Endothelial cell (in vitro differentiated cells): ENCODE data around the gene SPDYE16. TPM values are rescaled to one million over a fixed set of nuclear protein-coding genes. Genes with fewer than 3 reads are reported as not detected.
"Not testable (repeated sequence)": the region's sequence is repeated elsewhere in the genome, so short reads cannot be mapped to it uniquely, and the experiment has no call there.

Experiments used
- DNase-seq: peaks from one replicate; pipeline ENCODE4 v3.0.0; 2021; ENCODE audit warnings: low spot score
- H3K27ac Mint-ChIP-seq: one replicate; pipeline ENCODE4 v1.8.0; 2021; ENCODE audit warnings: mixed read lengths, inconsistent platforms; ENCODE audit not compliant: unreplicated experiment
- H3K27me3 Mint-ChIP-seq: one replicate; pipeline ENCODE4 v1.8.0; 2021; ENCODE audit warnings: mild to moderate bottlenecking, moderate library complexity, mixed read lengths, inconsistent platforms; ENCODE audit not compliant: unreplicated experiment
- H3K36me3 Mint-ChIP-seq: one replicate; pipeline ENCODE4 v1.8.0; 2021; ENCODE audit warnings: mild to moderate bottlenecking, low read depth, mixed read lengths, inconsistent platforms; ENCODE audit not compliant: unreplicated experiment
- H3K4me1 Mint-ChIP-seq: one replicate; pipeline ENCODE4 v1.8.0; 2021; ENCODE audit warnings: mild to moderate bottlenecking, mixed read lengths, inconsistent platforms; ENCODE audit not compliant: unreplicated experiment
- H3K4me3 Mint-ChIP-seq: one replicate; pipeline ENCODE4 v1.8.0; 2021; ENCODE audit warnings: mild to moderate bottlenecking, mixed read lengths, inconsistent platforms; ENCODE audit not compliant: unreplicated experiment
- H3K9me3 Mint-ChIP-seq: one replicate; pipeline ENCODE4 v1.8.0; 2021; ENCODE audit warnings: mixed read lengths, inconsistent platforms; ENCODE audit not compliant: unreplicated experiment
- long read RNA-seq: library from polyadenylated mRNA; unstranded; transcript quantifications from one replicate; pipeline ENCODE4 v2.0.0, GENCODE V29; 2020; ENCODE audit not compliant: unreplicated experiment
- total RNA-seq: library from RNA; stranded (reverse); fragmentation: NEBNext Ultra II Directional; extraction: Animal tissue kit (Norgen Biotek cat#: 25700); gene quantifications from one replicate; pipeline ENCODE4 v1.2.1, GENCODE V29; 2021; ENCODE audit not compliant: unreplicated experiment

The SPDYE16 gene
- total RNA-seq, result not detected
- long read RNA-seq, result 0 reads

DNA sequence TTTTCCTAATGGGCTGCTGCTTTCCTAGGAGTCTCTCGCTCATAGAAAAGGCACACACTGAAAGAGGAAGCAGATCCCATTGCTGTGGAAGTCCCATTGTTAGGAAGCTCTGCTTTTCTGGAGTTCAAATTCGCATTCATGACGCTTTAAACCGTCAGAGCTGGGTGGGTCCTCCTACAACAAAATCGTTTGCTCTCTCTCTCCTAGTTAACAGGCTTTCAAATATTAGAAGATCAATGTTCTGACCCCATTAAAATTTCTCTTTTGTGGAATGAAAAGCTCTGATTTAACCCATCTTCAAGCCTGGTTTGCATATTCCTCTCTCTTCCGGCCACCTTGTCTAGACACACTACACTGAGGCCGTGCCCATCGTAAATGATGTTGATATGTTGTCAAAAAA is at the start of gene SPDYE16:
Gene SPDYE16, minus strand, starts transcription at position 101 of the 400 bp plus-strand sequence. CDS start 1,838 bp downstream, outside the sequence.
- not testable (repeated sequence) for H3K9me3 Mint-ChIP-seq, H3K27me3 Mint-ChIP-seq, DNase-seq, H3K4me3 Mint-ChIP-seq, H3K36me3 Mint-ChIP-seq, H3K4me1 Mint-ChIP-seq, H3K27ac Mint-ChIP-seq

DNA sequence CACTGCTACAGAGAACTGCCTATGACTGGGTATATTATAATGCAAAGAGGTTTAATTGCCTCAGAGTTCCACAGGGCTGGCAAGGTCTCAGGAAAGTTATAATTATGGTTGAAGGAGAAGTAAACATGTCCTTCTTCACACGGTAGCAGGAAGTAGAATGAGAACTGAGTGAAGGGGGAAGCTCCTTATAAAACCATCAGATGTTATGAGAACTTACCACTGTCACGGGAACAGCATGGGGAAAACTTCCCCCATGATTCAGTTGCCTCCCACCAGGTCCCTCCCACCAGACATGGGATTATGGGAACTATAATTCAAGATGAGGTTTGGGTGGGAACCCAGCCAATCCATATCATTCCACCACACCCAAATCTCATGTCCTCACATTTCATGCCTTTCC is 49.6 kb upstream of the SPDYE16 start:
- not testable (repeated sequence) for H3K4me3 Mint-ChIP-seq, H3K27me3 Mint-ChIP-seq, H3K9me3 Mint-ChIP-seq, DNase-seq, H3K36me3 Mint-ChIP-seq, H3K27ac Mint-ChIP-seq
- H3K4me1 Mint-ChIP-seq, result peaks cover 38% of the 10 kb centered on the region

DNA sequence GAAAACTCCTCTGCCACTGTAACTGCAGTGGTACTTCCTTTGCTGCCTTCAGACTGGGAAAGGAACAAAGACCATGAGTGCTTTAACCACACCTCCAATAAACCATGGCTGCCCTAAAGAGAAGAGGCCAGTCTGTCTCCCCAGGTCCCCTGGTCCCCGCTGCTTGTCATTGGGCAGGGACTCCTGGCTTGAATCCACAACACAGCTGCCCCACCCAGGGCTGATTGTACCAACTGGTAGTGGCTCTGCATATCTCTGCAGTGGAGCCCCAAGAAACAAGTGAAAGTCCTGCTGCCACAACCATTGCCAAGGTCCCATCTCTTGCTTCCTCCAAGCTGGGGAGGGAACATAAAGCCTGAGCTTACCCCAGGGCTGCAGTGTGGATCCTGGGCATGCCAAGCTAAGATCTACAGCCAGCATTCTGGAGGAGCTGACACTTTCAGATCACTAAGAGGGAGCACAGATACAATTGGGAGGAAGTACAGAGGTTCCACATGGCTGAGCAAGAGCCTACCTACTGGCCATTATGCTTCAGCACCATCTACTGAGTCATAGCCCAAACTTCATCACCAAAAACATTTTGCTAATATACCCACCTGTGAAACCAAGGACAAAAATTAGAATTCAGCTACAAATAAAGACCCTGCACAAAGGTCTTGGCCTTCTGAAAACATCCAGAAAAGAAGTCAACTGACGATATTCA is 48.7 kb upstream of the SPDYE16 start:
- not testable (repeated sequence) for H3K27me3 Mint-ChIP-seq, H3K36me3 Mint-ChIP-seq, DNase-seq, H3K27ac Mint-ChIP-seq, H3K4me3 Mint-ChIP-seq, H3K9me3 Mint-ChIP-seq
- H3K4me1 Mint-ChIP-seq, result peaks cover 40% of the 10 kb centered on the region

DNA sequence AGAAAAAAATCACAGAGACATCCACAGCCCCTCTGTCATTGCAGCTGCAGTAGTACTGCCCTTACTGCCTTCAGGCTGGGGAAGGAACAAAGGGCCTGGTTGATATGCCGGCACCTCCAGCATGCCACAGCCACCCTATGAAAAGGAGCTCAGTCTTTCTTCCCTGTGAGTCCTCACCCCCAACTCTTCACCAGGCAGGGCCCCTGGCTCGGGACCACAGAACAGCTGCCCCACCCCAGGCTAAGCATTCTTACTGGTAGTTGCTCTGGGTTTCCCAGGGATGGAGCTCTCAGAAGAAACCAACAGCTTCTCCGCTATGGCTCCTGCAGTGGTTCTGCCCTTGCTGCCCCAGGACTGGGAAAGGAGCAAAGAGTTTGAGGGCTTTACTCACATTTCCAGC is 47.9 kb upstream of the SPDYE16 start:
- not testable (repeated sequence) for DNase-seq, H3K27me3 Mint-ChIP-seq, H3K9me3 Mint-ChIP-seq, H3K4me3 Mint-ChIP-seq, H3K36me3 Mint-ChIP-seq, H3K27ac Mint-ChIP-seq
- peaks cover 44% of the 10 kb centered on the region for H3K4me1 Mint-ChIP-seq

- H3K4me1 Mint-ChIP-seq, result peaks cover 44% of the 10 kb centered on the region
- not testable (repeated sequence) for H3K4me3 Mint-ChIP-seq, H3K9me3 Mint-ChIP-seq, DNase-seq, H3K36me3 Mint-ChIP-seq, H3K27me3 Mint-ChIP-seq
- peak overlapping the region; percentile 80 for H3K27ac Mint-ChIP-seq
Observed at GRCh38 chr7:76588586-76588985, 45.5 kb upstream of the SPDYE16 start.

DNA sequence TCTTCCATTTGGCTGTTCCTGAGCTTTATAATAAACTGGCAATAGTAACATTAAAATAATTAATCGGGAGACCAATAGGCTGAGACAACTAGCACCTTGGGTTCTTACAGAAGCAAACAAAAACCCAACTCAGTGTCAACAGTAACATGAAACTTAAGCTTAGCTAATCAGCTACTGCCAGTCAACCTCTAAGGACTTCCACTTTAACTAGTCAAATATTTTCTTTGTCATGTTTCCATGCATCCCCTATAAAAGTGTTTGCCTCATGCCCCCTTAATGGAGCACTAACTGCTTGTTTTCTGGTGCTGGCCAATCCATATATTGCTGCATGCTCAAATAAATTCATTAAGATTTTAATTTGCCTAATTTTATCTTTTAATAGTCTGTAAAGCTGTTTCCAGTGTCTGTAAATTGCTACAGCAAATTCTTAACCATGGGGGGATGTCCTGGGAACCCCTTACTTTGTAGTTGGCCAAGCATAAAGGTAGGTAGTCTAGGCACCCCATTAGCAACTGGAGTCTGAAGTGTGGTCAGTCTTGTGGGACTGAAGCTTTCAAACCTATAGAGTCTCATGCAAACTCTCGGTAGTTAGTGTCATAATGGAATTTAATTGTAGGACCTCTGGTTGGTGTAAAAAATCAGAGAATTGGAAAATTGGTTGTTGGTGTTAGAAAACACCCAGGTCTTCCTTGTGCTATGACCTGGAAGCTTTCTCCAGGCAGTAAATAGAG is 43.7 kb upstream of the SPDYE16 start:
- H3K4me1 Mint-ChIP-seq, result peaks cover 42% of the 10 kb centered on the region
- not testable (repeated sequence) for H3K27me3 Mint-ChIP-seq, DNase-seq, H3K4me3 Mint-ChIP-seq, H3K36me3 Mint-ChIP-seq, H3K27ac Mint-ChIP-seq, H3K9me3 Mint-ChIP-seq

GRCh38 chr7:76583636-76584281 is 40.7 kb upstream of the SPDYE16 start:
- not testable (repeated sequence) for H3K36me3 Mint-ChIP-seq, H3K27me3 Mint-ChIP-seq, H3K4me3 Mint-ChIP-seq, H3K9me3 Mint-ChIP-seq, DNase-seq
- Mint-ChIP-seq H3K4me1 (peaks cover 41% of the 10 kb centered on the region), H3K27ac (peak overlapping the region; percentile 73)

DNA sequence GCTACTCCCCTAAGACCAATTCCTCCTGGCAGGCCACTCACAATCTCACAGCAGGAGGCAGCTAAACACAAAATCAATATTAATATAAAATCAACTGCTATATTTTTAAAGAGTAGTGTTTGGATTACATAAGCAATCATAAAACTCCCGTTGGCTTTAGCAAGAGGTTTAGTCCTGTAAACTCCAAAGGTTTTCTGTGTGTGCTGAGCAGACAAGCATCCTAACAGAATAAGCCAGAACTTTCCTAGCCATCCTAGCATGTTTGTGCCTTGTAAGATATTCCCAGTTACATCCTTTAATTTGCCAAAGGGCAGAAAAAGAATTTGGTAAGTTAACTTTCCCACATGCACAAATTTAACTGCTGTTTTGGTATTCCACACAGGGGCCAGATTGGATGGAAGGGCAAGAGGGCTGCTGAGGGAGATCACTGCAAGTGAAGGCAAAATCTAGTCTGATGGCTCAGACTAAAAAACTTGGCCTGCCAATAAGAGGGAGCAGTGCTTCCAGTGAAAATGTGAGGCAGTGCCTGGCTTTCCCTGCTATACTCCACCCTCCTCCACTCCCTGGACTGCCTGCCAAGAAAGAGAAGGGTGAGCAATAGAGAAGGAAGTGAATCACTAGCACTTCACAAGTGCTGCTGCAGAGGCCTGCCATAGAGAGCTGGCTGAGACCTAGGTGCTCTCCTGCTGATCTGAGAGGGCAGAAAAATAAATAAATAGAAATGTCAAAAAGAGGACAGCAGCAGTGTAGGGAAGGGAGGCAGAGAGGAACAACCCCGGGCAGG is 39.9 kb upstream of the SPDYE16 start:
- not testable (repeated sequence) for DNase-seq, H3K27me3 Mint-ChIP-seq, H3K36me3 Mint-ChIP-seq, H3K4me3 Mint-ChIP-seq, H3K9me3 Mint-ChIP-seq
- H3K27ac Mint-ChIP-seq, result peak overlapping the region; percentile 73
- peaks cover 37% of the 10 kb centered on the region for H3K4me1 Mint-ChIP-seq

DNA sequence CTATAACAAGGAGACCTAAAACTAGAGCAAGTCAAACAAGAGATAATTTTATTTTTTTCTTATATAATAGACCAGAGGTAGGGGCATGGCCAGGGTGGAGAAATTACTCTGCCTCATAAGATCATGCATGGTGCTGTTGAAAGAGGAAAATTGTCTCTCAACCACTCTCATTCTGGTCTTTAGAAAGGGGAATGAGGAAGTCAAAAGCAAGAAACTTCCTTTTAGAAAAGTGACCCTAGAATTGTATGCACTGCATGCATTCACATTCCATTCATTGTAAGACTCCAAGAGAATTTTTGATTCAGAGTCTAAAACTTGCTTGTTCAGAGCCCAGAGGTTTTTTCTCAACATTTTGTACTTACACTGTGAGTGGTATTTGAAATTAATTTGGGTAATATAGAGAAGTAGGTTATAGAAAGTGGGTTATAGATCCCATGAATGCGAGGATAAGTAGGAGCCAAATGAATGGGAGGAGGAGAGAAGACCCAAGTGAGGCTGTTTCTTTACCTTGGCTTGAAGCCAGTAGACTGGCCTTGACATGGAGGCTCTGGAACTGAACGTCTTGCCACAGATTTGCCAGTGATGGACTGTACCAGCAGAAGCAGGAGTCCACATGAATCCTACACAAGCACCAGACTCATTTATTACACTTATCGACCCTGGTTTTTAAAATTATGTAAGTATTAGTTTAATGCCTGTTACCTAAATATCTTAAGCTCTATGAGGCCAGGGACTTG is 33.0 kb upstream of the SPDYE16 start:
- not testable (repeated sequence) for H3K36me3 Mint-ChIP-seq, H3K27me3 Mint-ChIP-seq, H3K4me3 Mint-ChIP-seq, DNase-seq, H3K9me3 Mint-ChIP-seq, H3K4me1 Mint-ChIP-seq
- peak overlapping the region; percentile 91 for H3K27ac Mint-ChIP-seq

DNA sequence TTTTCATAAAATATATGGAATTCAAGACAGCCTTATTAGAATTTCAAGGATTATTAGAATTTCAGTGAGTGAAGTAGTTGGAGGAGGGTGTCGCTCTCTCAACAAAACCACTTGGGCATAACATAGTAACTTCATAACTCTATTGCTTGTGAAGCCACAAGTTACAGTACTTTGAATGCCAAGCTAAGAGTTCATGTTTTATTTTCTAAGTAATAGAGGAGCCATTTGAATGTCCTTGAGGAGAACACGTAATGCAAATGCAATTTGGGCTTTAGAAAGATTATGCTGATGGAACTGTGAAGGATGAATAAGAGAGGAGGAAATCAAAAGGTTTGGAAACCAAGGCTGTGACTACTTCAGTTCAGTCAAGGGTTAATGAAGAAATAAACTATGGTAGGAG is 32.3 kb upstream of the SPDYE16 start:
- not testable (repeated sequence) for H3K36me3 Mint-ChIP-seq, H3K4me1 Mint-ChIP-seq, H3K27ac Mint-ChIP-seq, H3K27me3 Mint-ChIP-seq, H3K4me3 Mint-ChIP-seq, H3K9me3 Mint-ChIP-seq, DNase-seq

DNA sequence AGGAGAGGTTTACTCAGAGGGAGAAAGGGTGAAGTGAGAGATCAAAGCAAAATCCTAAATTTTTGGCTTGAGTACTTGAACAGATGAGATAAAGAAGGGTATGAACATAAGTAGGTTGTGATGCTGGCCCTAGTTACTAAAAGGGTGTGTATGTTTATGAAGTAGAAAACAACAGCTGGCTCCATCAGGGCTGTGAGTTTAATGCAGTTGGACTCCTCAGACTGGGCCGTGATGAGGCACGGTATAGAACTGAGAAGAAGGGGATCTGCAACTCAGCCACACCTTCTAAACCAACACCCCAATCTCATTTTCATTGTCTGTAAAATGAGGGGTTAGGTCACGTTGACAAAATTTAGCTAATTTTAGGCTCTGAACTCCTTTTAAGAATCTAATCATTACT is 29.2 kb upstream of the SPDYE16 start:
- not testable (repeated sequence) for H3K27ac Mint-ChIP-seq, H3K9me3 Mint-ChIP-seq, DNase-seq, H3K36me3 Mint-ChIP-seq, H3K4me3 Mint-ChIP-seq, H3K27me3 Mint-ChIP-seq, H3K4me1 Mint-ChIP-seq
